Lower leg skin (tissue), 3 donors: ENCODE measurements around the gene AHSP.

Source experiments
- CTCF ChIP-seq, 3 donors: fragments of 450-650 bp; IDR thresholded peaks; one replicate each; pipeline ENCODE4 v1.5.1; 2016; ENCODE audit warnings: antibody characterized with exemption in 3 of 3, mild to moderate bottlenecking in 3 of 3, moderate library complexity in 2 of 3
- POLR2A ChIP-seq, 2 donors: fragments of 450-650 bp; IDR thresholded peaks; one replicate each; pipeline ENCODE4 v1.6.1; 2016 to 2017; ENCODE audit warnings: antibody characterized with exemption in 2 of 2, mild to moderate bottlenecking in 1 of 2, moderate library complexity in 1 of 2

GRCh38 chr16:31493506-31494125, 34.1 kb upstream of the AHSP start:
- TF ChIP-seq CTCF (IDR thresholded peaks at IDR 0.05) (no peak), POLR2A (IDR thresholded peaks at IDR 0.05) (no peak)
